HEK293 (cell line): Measurements from ENCODE around the gene TMEM207.

Experiments used
- GLI2 ChIP-seq: fragments of 450-650 bp; formaldehyde crosslinking; IDR thresholded peaks from 2 replicates; pipeline ENCODE4; 2017; ENCODE audit warnings: missing biosample characterization, missing genetic modification characterization, low read depth, borderline replicate concordance
- GLIS1 ChIP-seq: fragments of 450-650 bp; formaldehyde crosslinking; IDR thresholded peaks from 2 replicates; pipeline ENCODE4 v1.5.1; 2016; ENCODE audit warnings: missing biosample characterization, missing genetic modification characterization
- HOXD13 ChIP-seq: sonication (generic); formaldehyde crosslinking; IDR thresholded peaks from 2 replicates; pipeline ENCODE4 v1.8.0; 2022; ENCODE audit warnings: missing genetic modification reagents, borderline replicate concordance
- KLF1 ChIP-seq: fragments of 450-650 bp; formaldehyde crosslinking; IDR thresholded peaks from 2 replicates; pipeline ENCODE4 v1.5.1; 2016; ENCODE audit warnings: missing biosample characterization, missing genetic modification characterization
- KLF8 ChIP-seq: fragments of 450-650 bp; formaldehyde crosslinking; IDR thresholded peaks from 2 replicates; pipeline ENCODE4 v1.5.1; 2016; ENCODE audit warnings: missing biosample characterization, missing genetic modification characterization
- MEIS1 ChIP-seq: sonication (generic); formaldehyde crosslinking; IDR thresholded peaks from 2 replicates; pipeline ENCODE4 v1.8.1; 2022; ENCODE audit warnings: missing genetic modification reagents, mild to moderate bottlenecking, borderline replicate concordance
- MZF1 ChIP-seq: fragments of 450-650 bp; formaldehyde crosslinking; IDR thresholded peaks from 2 replicates; pipeline ENCODE4 v1.5.1; 2017; ENCODE audit warnings: missing biosample characterization, missing genetic modification characterization, borderline replicate concordance
- REPIN1 ChIP-seq: fragments of 450-650 bp; formaldehyde crosslinking; IDR thresholded peaks from 2 replicates; pipeline ENCODE4 v1.5.1; 2017; ENCODE audit warnings: missing biosample characterization, missing genetic modification characterization, low read depth
- SP2 ChIP-seq: fragments of 450-650 bp; formaldehyde crosslinking; IDR thresholded peaks from 2 replicates; pipeline ENCODE4 v1.5.1; 2016; ENCODE audit warnings: missing biosample characterization, missing genetic modification characterization
- ZEB2 ChIP-seq: fragments of 450-650 bp; formaldehyde crosslinking; IDR thresholded peaks from 2 replicates; pipeline ENCODE4 v1.5.1; 2016; ENCODE audit warnings: missing biosample characterization, missing genetic modification characterization
- ZNF10 ChIP-seq: fragments of 450-650 bp; formaldehyde crosslinking; IDR thresholded peaks from 2 replicates; pipeline ENCODE4 v1.5.1; 2017; ENCODE audit warnings: missing biosample characterization, missing genetic modification characterization
- ZNF133 ChIP-seq: fragments of 450-650 bp; formaldehyde crosslinking; IDR thresholded peaks from 2 replicates; pipeline ENCODE4 v1.5.1; 2016; ENCODE audit warnings: missing biosample characterization, missing genetic modification characterization
- ZNF146 ChIP-seq: fragments of 450-650 bp; formaldehyde crosslinking; IDR thresholded peaks from 2 replicates; pipeline ENCODE4 v1.5.1; 2016; ENCODE audit warnings: missing biosample characterization, missing genetic modification characterization
- ZNF155 ChIP-seq: fragments of 450-650 bp; formaldehyde crosslinking; IDR thresholded peaks from 2 replicates; pipeline ENCODE4 v1.5.1; 2016; ENCODE audit warnings: missing biosample characterization, missing genetic modification characterization
- ZNF157 ChIP-seq: fragments of 450-650 bp; formaldehyde crosslinking; IDR thresholded peaks from 2 replicates; pipeline ENCODE4 v1.5.1; 2016; ENCODE audit warnings: missing biosample characterization, missing genetic modification characterization
- ZNF366 ChIP-seq: fragments of 450-650 bp; formaldehyde crosslinking; conservative IDR thresholded peaks from 2 replicates; pipeline ENCODE4 v1.5.1; 2016; ENCODE audit warnings: missing biosample characterization, missing genetic modification characterization
- ZNF37A ChIP-seq: fragments of 450-650 bp; IDR thresholded peaks from 2 replicates; pipeline ENCODE4 v1.5.1; 2018; ENCODE audit warnings: missing biosample characterization, missing genetic modification characterization
- ZNF391 ChIP-seq: fragments of 450-650 bp; formaldehyde crosslinking; IDR thresholded peaks from 2 replicates; pipeline ENCODE4 v1.5.1; 2016; ENCODE audit warnings: low read depth, missing biosample characterization, missing genetic modification characterization, borderline replicate concordance
- ZNF423 ChIP-seq: fragments of 450-650 bp; formaldehyde crosslinking; IDR thresholded peaks from 2 replicates; pipeline ENCODE4 v1.5.1; 2016; ENCODE audit warnings: missing biosample characterization, missing genetic modification characterization
- ZNF501 ChIP-seq: fragments of 450-650 bp; formaldehyde crosslinking; IDR thresholded peaks from 2 replicates; pipeline ENCODE4 v1.5.1; 2016; ENCODE audit warnings: missing biosample characterization, missing genetic modification characterization
- ZNF654 ChIP-seq: fragments of 450-650 bp; formaldehyde crosslinking; IDR thresholded peaks from 2 replicates; pipeline ENCODE4 v1.5.1; 2016; ENCODE audit warnings: low read depth, missing biosample characterization, missing genetic modification characterization
- ZNF76 ChIP-seq: fragments of 450-650 bp; formaldehyde crosslinking; IDR thresholded peaks from 2 replicates; pipeline ENCODE4; 2016; ENCODE audit warnings: low read depth, missing biosample characterization, missing genetic modification characterization, borderline replicate concordance
- ZNF776 ChIP-seq: fragments of 450-650 bp; formaldehyde crosslinking; IDR thresholded peaks from 2 replicates; pipeline ENCODE4 v1.5.0; 2017; ENCODE audit warnings: missing biosample characterization, missing genetic modification characterization, borderline replicate concordance
- ZNF785 ChIP-seq: fragments of 450-650 bp; formaldehyde crosslinking; IDR thresholded peaks from 2 replicates; pipeline ENCODE4 v1.5.1; 2016; ENCODE audit warnings: missing biosample characterization, missing genetic modification characterization
- ZNF843 ChIP-seq: fragments of 450-650 bp; formaldehyde crosslinking; IDR thresholded peaks from 2 replicates; pipeline ENCODE4 v1.5.1; 2016; ENCODE audit warnings: missing biosample characterization, missing genetic modification characterization
- TF ChIP-seq, protein P1 (sequence below): fragments of 450-650 bp; formaldehyde crosslinking; IDR thresholded peaks from 2 replicates; pipeline ENCODE4 v1.5.1; 2016; ENCODE audit warnings: missing biosample characterization, missing genetic modification characterization
- TF ChIP-seq, protein P2 (sequence below): fragments of 450-650 bp; formaldehyde crosslinking; IDR thresholded peaks from 2 replicates; pipeline ENCODE4 v1.5.1; 2016; ENCODE audit warnings: missing biosample characterization, missing genetic modification characterization
- TF ChIP-seq, protein P3 (sequence below): fragments of 450-650 bp; formaldehyde crosslinking; IDR thresholded peaks from 2 replicates; pipeline ENCODE4 v1.5.1; 2016; ENCODE audit warnings: missing biosample characterization, missing genetic modification characterization, low read depth
- TF ChIP-seq, protein P4 (sequence below): fragments of 450-650 bp; formaldehyde crosslinking; IDR thresholded peaks from 2 replicates; pipeline ENCODE4 v1.5.1; 2016; ENCODE audit warnings: missing biosample characterization, missing genetic modification characterization
- TF ChIP-seq, protein P5 (sequence below): fragments of 450-650 bp; formaldehyde crosslinking; IDR thresholded peaks from 2 replicates; pipeline ENCODE4 v1.5.1; 2016; ENCODE audit warnings: missing biosample characterization, missing genetic modification characterization
- TF ChIP-seq, protein P6 (sequence below): IDR thresholded peaks from 2 replicates; pipeline ENCODE4 v1.6.1; 2011; ENCODE audit warnings: mild to moderate bottlenecking, low read depth, low read length, borderline replicate concordance

Gene TMEM207

DNA sequence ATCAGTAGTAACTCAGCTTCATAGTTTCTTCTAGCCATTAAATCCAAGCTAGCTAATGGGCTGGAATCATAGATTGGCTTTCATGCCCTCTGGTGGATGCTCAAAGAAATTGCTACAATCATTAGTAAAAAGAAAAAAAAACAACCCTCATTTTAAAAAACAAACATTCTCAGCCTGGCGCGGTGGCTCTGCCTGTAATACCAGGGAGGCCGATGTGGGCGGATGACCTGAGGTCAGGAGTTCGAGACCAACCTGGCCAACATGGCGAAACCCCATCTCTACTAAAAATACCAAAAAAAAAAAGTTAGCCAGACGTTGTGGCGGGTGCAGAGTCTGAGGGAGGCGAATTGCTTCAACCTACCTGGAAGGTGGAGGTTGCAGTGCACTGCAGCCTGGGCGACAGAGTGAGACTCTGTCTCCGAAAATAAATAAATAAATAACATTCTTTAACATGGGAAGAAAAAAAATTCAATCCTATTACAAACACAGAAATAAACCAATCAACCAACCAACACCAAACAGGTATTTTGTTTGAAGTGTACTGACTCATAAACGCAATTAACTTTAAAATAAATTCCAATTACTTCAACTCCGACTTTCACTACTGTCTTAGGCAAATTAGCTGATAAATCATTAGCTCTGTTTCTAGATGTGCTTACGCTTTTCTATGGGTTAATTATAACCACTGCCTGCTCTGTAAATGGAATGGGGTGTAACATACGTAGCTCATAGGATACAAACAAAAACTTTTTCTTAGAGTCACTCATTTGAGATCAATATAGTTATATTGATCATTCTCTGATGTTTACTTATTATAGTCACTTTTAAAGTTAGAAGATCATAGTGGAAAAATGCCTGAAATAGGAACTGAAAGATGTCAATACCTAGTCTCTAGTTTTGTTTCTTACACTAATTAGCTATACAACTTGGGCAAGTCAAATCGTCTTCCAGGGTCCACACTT is 24.9 kb downstream of the TMEM207 start (continued):
- TF ChIP-seq ZNF366: peak; percentile 68
- no peak for TF ChIP-seq ZNF785 (tag by site-specific recombination)
- no peak for TF ChIP-seq ZNF157 (tag by site-specific recombination)
- TF ChIP-seq ZEB2 (tag by site-specific recombination): peak; percentile 98
- TF ChIP-seq, protein P1, sequence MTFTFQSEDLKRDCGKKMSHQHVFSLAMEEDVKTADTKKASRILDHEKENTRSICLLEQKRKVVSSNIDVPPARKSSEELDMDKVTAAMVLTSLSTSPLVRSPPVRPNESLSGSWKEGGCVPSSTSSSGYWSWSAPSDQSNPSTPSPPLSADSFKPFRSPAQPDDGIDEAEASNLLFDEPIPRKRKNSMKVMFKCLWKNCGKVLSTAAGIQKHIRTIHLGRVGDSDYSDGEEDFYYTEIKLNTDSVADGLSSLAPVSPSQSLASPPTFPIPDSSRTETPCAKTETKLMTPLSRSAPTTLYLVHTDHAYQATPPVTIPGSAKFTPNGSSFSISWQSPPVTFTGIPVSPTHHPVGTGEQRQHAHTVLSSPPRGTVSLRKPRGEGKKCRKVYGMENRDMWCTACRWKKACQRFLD (tag by site-specific recombination): no peak
- peak; percentile 72; the same call in 1 of the 2 replicates for TF ChIP-seq KLF8
- TF ChIP-seq, protein P2, sequence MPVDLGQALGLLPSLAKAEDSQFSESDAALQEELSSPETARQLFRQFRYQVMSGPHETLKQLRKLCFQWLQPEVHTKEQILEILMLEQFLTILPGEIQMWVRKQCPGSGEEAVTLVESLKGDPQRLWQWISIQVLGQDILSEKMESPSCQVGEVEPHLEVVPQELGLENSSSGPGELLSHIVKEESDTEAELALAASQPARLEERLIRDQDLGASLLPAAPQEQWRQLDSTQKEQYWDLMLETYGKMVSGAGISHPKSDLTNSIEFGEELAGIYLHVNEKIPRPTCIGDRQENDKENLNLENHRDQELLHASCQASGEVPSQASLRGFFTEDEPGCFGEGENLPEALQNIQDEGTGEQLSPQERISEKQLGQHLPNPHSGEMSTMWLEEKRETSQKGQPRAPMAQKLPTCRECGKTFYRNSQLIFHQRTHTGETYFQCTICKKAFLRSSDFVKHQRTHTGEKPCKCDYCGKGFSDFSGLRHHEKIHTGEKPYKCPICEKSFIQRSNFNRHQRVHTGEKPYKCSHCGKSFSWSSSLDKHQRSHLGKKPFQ: 0 out of 2 replicates have a peak, but pooled peaks have one; percentile 9
- peak; percentile 59 for TF ChIP-seq ZNF654 (tag by site-specific recombination)
- no peak for TF ChIP-seq ZNF146 (tag by site-specific recombination)
- TF ChIP-seq HOXD13 (CRISPR knock-in tag): no peak
- no peak for TF ChIP-seq GLI2 (tag by site-specific recombination)
- TF ChIP-seq, protein P3, sequence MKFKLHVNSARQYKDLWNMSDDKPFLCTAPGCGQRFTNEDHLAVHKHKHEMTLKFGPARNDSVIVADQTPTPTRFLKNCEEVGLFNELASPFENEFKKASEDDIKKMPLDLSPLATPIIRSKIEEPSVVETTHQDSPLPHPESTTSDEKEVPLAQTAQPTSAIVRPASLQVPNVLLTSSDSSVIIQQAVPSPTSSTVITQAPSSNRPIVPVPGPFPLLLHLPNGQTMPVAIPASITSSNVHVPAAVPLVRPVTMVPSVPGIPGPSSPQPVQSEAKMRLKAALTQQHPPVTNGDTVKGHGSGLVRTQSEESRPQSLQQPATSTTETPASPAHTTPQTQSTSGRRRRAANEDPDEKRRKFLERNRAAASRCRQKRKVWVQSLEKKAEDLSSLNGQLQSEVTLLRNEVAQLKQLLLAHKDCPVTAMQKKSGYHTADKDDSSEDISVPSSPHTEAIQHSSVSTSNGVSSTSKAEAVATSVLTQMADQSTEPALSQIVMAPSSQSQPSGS (tag by site-specific recombination): no peak
- no peak for TF ChIP-seq MEIS1 (CRISPR knock-in tag)
- no peak for TF ChIP-seq ZNF776 (tag by site-specific recombination)
- no peak for TF ChIP-seq ZNF37A (tag by site-specific recombination)
- TF ChIP-seq GLIS1: peak; percentile 52
- TF ChIP-seq KLF1 (tag by site-specific recombination): peak; percentile 50; the same call in 1 of the 2 replicates
- TF ChIP-seq ZNF391 (tag by site-specific recombination): peak; percentile 62; the same call in 1 of the 2 replicates
- TF ChIP-seq ZNF423 (tag by site-specific recombination): no peak
- TF ChIP-seq SP2 (tag by site-specific recombination): 0 out of 2 replicates have a peak, but pooled peaks have one; percentile 10
- TF ChIP-seq, protein P4, sequence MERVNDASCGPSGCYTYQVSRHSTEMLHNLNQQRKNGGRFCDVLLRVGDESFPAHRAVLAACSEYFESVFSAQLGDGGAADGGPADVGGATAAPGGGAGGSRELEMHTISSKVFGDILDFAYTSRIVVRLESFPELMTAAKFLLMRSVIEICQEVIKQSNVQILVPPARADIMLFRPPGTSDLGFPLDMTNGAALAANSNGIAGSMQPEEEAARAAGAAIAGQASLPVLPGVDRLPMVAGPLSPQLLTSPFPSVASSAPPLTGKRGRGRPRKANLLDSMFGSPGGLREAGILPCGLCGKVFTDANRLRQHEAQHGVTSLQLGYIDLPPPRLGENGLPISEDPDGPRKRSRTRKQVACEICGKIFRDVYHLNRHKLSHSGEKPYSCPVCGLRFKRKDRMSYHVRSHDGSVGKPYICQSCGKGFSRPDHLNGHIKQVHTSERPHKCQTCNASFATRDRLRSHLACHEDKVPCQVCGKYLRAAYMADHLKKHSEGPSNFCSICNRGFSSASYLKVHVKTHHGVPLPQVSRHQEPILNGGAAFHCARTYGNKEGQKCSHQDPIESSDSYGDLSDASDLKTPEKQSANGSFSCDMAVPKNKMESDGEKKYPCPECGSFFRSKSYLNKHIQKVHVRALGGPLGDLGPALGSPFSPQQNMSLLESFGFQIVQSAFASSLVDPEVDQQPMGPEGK (tag by site-specific recombination): peak; percentile 20; the same call in 1 of the 2 replicates
- TF ChIP-seq ZNF10 (tag by site-specific recombination): no peak
- TF ChIP-seq ZNF76 (tag by site-specific recombination): no peak
- TF ChIP-seq MZF1: no peak
- TF ChIP-seq, protein P5, sequence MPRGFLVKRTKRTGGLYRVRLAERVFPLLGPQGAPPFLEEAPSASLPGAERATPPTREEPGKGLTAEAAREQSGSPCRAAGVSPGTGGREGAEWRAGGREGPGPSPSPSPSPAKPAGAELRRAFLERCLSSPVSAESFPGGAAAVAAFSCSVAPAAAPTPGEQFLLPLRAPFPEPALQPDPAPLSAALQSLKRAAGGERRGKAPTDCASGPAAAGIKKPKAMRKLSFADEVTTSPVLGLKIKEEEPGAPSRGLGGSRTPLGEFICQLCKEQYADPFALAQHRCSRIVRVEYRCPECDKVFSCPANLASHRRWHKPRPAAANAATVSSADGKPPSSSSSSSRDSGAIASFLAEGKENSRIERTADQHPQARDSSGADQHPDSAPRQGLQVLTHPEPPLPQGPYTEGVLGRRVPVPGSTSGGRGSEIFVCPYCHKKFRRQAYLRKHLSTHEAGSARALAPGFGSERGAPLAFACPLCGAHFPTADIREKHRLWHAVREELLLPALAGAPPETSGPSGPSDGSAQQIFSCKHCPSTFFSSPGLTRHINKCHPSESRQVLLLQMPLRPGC (tag by site-specific recombination): peak; percentile 75; the same call in 1 of the 2 replicates
- TF ChIP-seq, protein P6, sequence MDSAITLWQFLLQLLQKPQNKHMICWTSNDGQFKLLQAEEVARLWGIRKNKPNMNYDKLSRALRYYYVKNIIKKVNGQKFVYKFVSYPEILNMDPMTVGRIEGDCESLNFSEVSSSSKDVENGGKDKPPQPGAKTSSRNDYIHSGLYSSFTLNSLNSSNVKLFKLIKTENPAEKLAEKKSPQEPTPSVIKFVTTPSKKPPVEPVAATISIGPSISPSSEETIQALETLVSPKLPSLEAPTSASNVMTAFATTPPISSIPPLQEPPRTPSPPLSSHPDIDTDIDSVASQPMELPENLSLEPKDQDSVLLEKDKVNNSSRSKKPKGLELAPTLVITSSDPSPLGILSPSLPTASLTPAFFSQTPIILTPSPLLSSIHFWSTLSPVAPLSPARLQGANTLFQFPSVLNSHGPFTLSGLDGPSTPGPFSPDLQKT: no peak
- TF ChIP-seq ZNF155 (tag by site-specific recombination): no peak
- TF ChIP-seq REPIN1 (tag by site-specific recombination): no peak
- TF ChIP-seq ZNF133 (tag by site-specific recombination): no peak
- TF ChIP-seq ZNF843 (tag by site-specific recombination): 0 out of 2 replicates have a peak, but pooled peaks have one; percentile 47
- TF ChIP-seq ZNF501 (tag by site-specific recombination): 0 out of 2 replicates have a peak, but pooled peaks have one; percentile 28
